ENCODE data around the gene GALE. TPM values are rescaled to one million over a fixed set of nuclear protein-coding genes. Genes with fewer than 3 reads are reported as not detected.
"Not testable (repeated sequence)": the region's sequence is repeated elsewhere in the genome, so short reads cannot be mapped to it uniquely, and the experiment has no call there.

GALE gene
- total and polyA plus RNA-seq, 4 donors = 21.4 to 146 (median 80.0) TPM

- H3K4me1 ChIP-seq (ENCODE audit: control insufficient read depth in 5 of 5, insufficient read depth in 5 of 5, low read length in 5 of 5) = peaks cover 4 to 41% (median 12%) of the 10 kb centered on the region in 5 donors
- no peak overlapping the region for H3K9ac ChIP-seq (ENCODE audit: insufficient read depth in 1 of 2, low read length in 2 of 2)
- 74 to 87% methylated on average over 16 of the region's 16 CpGs for WGBS, 2 donors
- no peak for TF ChIP-seq CTCF (IDR thresholded peaks at IDR 0.05; ENCODE audit: control extremely low read depth, extremely low read depth)
- DNase-seq = peak in 2 of 3 donors; percentile 38 to 40
- peaks cover 0 to 1% (median 0%) of the 10 kb centered on the region in 4 donors for H3K9me3 ChIP-seq (ENCODE audit: control insufficient read depth in 4 of 4, insufficient read depth in 3 of 4, low read length in 3 of 4)
- peaks cover 0 to 44% (median 4%) of the 10 kb centered on the region in 4 donors for H3K36me3 ChIP-seq (ENCODE audit: control insufficient read depth in 4 of 4, insufficient read depth in 4 of 4, low read length in 4 of 4)
- H3K4me3 ChIP-seq = no peak overlapping the region
- no peak for ATAC-seq (ENCODE audit: insufficient read depth, low FRiP score)
- H3K27me3 ChIP-seq (ENCODE audit: control insufficient read depth in 3 of 3, insufficient read depth in 3 of 3, low read length in 2 of 3) = no peaks in the 10 kb centered on the region
- H3K27ac ChIP-seq (ENCODE audit: low read depth in 1 of 2, low read length in 1 of 2) = no peak overlapping the region
These were observed 4.7 kb downstream of the GALE start for GRCh38 chr1:23795676-23796465.

GRCh38 chr1:23794732-23795182, 5.8 kb downstream of the GALE start:
- DNase-seq = not testable (repeated sequence)
- H3K36me3 ChIP-seq (ENCODE audit: control insufficient read depth in 4 of 4, insufficient read depth in 4 of 4, low read length in 4 of 4) = peaks cover 0 to 44% (median 4%) of the 10 kb centered on the region in 4 donors

GRCh38 chr1:23793861-23794731, 6.5 kb downstream of the GALE start:
- peaks cover 0 to 1% (median 0%) of the 10 kb centered on the region in 4 donors for H3K9me3 ChIP-seq (ENCODE audit: control insufficient read depth in 4 of 4, insufficient read depth in 3 of 4, low read length in 3 of 4)
- peaks cover 0 to 44% (median 4%) of the 10 kb centered on the region in 4 donors for H3K36me3 ChIP-seq (ENCODE audit: control insufficient read depth in 4 of 4, insufficient read depth in 4 of 4, low read length in 4 of 4)
- no peak for ATAC-seq (ENCODE audit: insufficient read depth, low FRiP score)
- no peak overlapping the region for H3K27ac ChIP-seq (ENCODE audit: low read depth in 1 of 2, low read length in 1 of 2)
- peaks cover 4 to 37% (median 7%) of the 10 kb centered on the region in 5 donors for H3K4me1 ChIP-seq (ENCODE audit: control insufficient read depth in 5 of 5, insufficient read depth in 5 of 5, low read length in 5 of 5)
- no peaks in the 10 kb centered on the region for H3K27me3 ChIP-seq (ENCODE audit: control insufficient read depth in 3 of 3, insufficient read depth in 3 of 3, low read length in 2 of 3)
- no peak for TF ChIP-seq CTCF (IDR thresholded peaks at IDR 0.05; ENCODE audit: control extremely low read depth, extremely low read depth)
- no peak for DNase-seq
- H3K9ac ChIP-seq (ENCODE audit: insufficient read depth in 1 of 2, low read length in 2 of 2) = no peak overlapping the region
- no peak overlapping the region for H3K4me3 ChIP-seq
- WGBS, 2 donors = 71 to 82% methylated on average over 17 to 21 of the region's 21 CpGs

More at GRCh38 chr1:23794732-23795182, 5.8 kb downstream of the GALE start:
- not testable (repeated sequence) for H3K27me3 ChIP-seq (ENCODE audit: control insufficient read depth in 3 of 3, insufficient read depth in 3 of 3, low read length in 2 of 3); H3K9me3 ChIP-seq (ENCODE audit: control insufficient read depth in 4 of 4, insufficient read depth in 3 of 4, low read length in 3 of 4); H3K9ac ChIP-seq (ENCODE audit: insufficient read depth in 1 of 2, low read length in 2 of 2); H3K27ac ChIP-seq (ENCODE audit: low read depth in 1 of 2, low read length in 1 of 2); ATAC-seq (ENCODE audit: insufficient read depth, low FRiP score); H3K4me3 ChIP-seq
- 84 to 88% methylated on average over 9 of the region's 9 CpGs for WGBS, 2 donors
- peaks cover 5 to 43% (median 10%) of the 10 kb centered on the region in 5 donors for H3K4me1 ChIP-seq (ENCODE audit: control insufficient read depth in 5 of 5, insufficient read depth in 5 of 5, low read length in 5 of 5)

All from lung (tissue), 12 donors.